ENCODE measurements around the gene NOL9. TPM values are rescaled to one million over a fixed set of nuclear protein-coding genes. Genes with fewer than 3 reads are reported as not detected.

NOL9 gene
- total RNA-seq, 1 donor from 2014 or later = 34.5 TPM

GRCh38 chr1:6507037-6507428 is 47.3 kb downstream of the NOL9 start:
- Mint-ChIP-seq H3K36me3 (ENCODE audit: unreplicated experiment) (no peaks in the 10 kb centered on the region), H3K27ac (ENCODE audit: unreplicated experiment) (no peak overlapping the region), H3K4me3 (ENCODE audit: unreplicated experiment) (no peak overlapping the region), H3K27me3 (ENCODE audit: unreplicated experiment) (no peaks in the 10 kb centered on the region), H3K9me3 (ENCODE audit: unreplicated experiment) (peaks cover 8% of the 10 kb centered on the region), H3K4me1 (ENCODE audit: low read depth, unreplicated experiment) (peaks cover 4% of the 10 kb centered on the region)
- TF ChIP-seq, protein P1, sequence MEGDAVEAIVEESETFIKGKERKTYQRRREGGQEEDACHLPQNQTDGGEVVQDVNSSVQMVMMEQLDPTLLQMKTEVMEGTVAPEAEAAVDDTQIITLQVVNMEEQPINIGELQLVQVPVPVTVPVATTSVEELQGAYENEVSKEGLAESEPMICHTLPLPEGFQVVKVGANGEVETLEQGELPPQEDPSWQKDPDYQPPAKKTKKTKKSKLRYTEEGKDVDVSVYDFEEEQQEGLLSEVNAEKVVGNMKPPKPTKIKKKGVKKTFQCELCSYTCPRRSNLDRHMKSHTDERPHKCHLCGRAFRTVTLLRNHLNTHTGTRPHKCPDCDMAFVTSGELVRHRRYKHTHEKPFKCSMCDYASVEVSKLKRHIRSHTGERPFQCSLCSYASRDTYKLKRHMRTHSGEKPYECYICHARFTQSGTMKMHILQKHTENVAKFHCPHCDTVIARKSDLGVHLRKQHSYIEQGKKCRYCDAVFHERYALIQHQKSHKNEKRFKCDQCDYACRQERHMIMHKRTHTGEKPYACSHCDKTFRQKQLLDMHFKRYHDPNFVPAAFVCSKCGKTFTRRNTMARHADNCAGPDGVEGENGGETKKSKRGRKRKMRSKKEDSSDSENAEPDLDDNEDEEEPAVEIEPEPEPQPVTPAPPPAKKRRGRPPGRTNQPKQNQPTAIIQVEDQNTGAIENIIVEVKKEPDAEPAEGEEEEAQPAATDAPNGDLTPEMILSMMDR (IDR thresholded peaks at IDR 0.05; ENCODE audit: partially characterized antibody, unreplicated experiment) = no peak
- DNase-seq = no peak

DNA sequence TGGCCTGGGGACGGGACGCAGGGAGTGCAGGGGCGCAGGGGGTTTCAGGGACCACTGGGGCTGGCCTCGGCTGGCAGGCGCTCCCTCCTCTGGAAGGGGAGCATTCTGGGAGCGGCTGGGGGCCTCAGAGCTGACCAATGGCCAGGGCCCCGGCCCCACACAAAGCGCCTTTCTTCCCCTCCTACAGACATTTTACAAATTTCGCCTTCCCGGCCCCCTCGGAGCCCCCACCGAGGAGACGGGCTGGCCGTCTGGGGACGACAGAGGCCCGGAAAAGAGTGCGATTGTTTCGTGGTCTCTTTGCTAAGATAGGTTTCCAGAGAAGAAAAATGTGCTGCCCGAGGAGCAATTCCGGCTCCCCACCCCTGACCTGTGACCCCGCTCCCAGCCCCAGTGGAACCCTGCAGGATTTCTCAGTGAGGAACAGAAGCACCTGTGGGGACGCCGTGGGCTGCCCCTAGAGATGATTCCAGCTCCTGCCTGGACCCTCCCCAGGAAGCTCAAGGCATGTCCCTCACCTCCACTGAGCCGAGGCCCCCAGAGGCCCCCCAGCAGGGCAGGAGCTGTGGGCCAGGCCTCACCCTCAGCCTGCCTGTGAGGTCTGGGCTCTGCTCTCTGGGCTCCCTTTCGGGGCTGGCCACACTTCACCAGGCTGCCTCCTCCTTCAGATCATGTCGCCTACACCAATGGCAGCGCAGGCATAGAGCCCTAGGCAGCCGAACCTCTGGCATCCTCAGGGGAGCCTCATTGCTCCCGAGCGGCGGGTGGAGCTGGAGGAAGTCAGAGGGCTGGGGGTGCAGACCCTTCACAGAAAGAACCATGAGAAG is 47.9 kb downstream of the NOL9 start:
- DNase-seq = no peak
- no peak overlapping the region for H3K27ac Mint-ChIP-seq (ENCODE audit: unreplicated experiment)
- no peaks in the 10 kb centered on the region for H3K36me3 Mint-ChIP-seq (ENCODE audit: unreplicated experiment)
- H3K9me3 Mint-ChIP-seq (ENCODE audit: unreplicated experiment) = peaks cover 6% of the 10 kb centered on the region
- peaks cover 6% of the 10 kb centered on the region for H3K4me1 Mint-ChIP-seq (ENCODE audit: low read depth, unreplicated experiment)
- peaks cover 1% of the 10 kb centered on the region for H3K27me3 Mint-ChIP-seq (ENCODE audit: unreplicated experiment)
- no peak overlapping the region for H3K4me3 Mint-ChIP-seq (ENCODE audit: unreplicated experiment)
- TF ChIP-seq, protein P1 (IDR thresholded peaks at IDR 0.05; ENCODE audit: partially characterized antibody, unreplicated experiment) = no peak

GRCh38 chr1:6505367-6506209 is 48.7 kb downstream of the NOL9 start:
- Mint-ChIP-seq H3K4me3 (ENCODE audit: unreplicated experiment) (no peak overlapping the region), H3K9me3 (ENCODE audit: unreplicated experiment) (peaks cover 6% of the 10 kb centered on the region), H3K4me1 (ENCODE audit: low read depth, unreplicated experiment) (peaks cover 10% of the 10 kb centered on the region), H3K27ac (ENCODE audit: unreplicated experiment) (no peak overlapping the region), H3K27me3 (ENCODE audit: unreplicated experiment) (peaks cover 4% of the 10 kb centered on the region), H3K36me3 (ENCODE audit: unreplicated experiment) (no peaks in the 10 kb centered on the region)
- TF ChIP-seq, protein P1 (IDR thresholded peaks at IDR 0.05; ENCODE audit: partially characterized antibody, unreplicated experiment) = no peak
- DNase-seq = no peak

DNA sequence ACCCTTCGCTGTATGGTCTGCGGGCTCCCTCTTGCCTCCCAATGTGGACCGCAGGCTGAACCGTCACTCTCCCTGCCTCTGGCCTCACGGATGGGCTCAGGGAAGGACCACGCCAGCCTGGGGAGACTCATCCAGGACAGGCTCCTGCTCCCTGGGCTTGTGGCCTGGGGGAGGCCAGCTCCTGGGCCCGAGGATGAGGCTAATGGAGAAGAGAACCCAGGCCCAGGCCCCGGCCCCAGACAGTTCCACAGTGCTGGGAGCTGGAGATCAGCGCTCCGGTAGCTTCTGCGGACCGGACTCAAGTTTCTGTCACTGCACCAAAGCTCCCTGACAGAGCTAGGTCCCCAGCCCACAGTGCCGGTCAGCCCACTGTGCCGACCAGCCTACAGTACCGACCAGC is 49.4 kb downstream of the NOL9 start:
- TF ChIP-seq, protein P1 (IDR thresholded peaks at IDR 0.05; ENCODE audit: partially characterized antibody, unreplicated experiment) = no peak
- no peak for DNase-seq
- no peak overlapping the region for H3K27ac Mint-ChIP-seq (ENCODE audit: unreplicated experiment)

More for the DNA sequence above, 49.4 kb downstream of the NOL9 start:
- Mint-ChIP-seq H3K36me3 (ENCODE audit: unreplicated experiment) (no peaks in the 10 kb centered on the region), H3K4me3 (ENCODE audit: unreplicated experiment) (no peak overlapping the region), H3K9me3 (ENCODE audit: unreplicated experiment) (peaks cover 6% of the 10 kb centered on the region), H3K4me1 (ENCODE audit: low read depth, unreplicated experiment) (peaks cover 10% of the 10 kb centered on the region), H3K27me3 (ENCODE audit: unreplicated experiment) (peaks cover 4% of the 10 kb centered on the region)

All from glutamatergic neuron (in vitro differentiated cells).